K562 (cell line): ENCODE measurements around the gene CNIH3. TPM values are rescaled to one million over a fixed set of nuclear protein-coding genes. Genes with fewer than 3 reads are reported as not detected.

ENCODE experiments used
- ATAC-seq: fragments of 200-7000 bp; cut with Tn5 transposase; 3 replicates; pipeline ENCODE4 v1.9.1; 2020; ENCODE audit warnings: moderate library complexity
- BruUV-seq: library from RNA; stranded (reverse); fragments of 400-500 nt; replicated peaks from 2 replicates; lab custom pipeline; 2021; lab: Mats Ljungman, UMichigan
- CTCF ChIA-PET: fragments of 300-600 bp; formaldehyde crosslinking; extraction: SDS; loops from one replicate; lab custom pipeline; 2021; ENCODE audit warnings: low intra/inter-chr PET ratio; lab: Yijun Ruan, JAX
- POLR2A ChIA-PET: fragments of 300-600, 350-650 bp; sonication (Branson Sonifier 250); formaldehyde crosslinking; extraction: SDS; loops from one replicate; lab custom pipeline; 2021; ENCODE audit warnings: antibody characterized with exemption, inconsistent platforms; lab: Yijun Ruan, JAX
- DNase-seq, 4 experiments: peaks; one replicate each; pipeline versions ENCODE4 v3.0.0 to v3.0.0-alpha.2; 2011 to 2018; ENCODE audit warnings: low spot score in 3 of 4, mixed read lengths in 3 of 4; ENCODE audit errors: extremely low read depth in 1 of 4
- FAIRE-seq: peaks from 2 replicates; lab custom pipeline; 2011; peaks lifted over from hg19 to GRCh38; lab: Jason Lieb, UNC
- H2AFZ ChIP-seq: 2 replicates; pipeline ENCODE4 v1.6.0; 2011; ENCODE audit warnings: low read depth, low read length, control low read depth, inconsistent platforms
- H3K27ac ChIP-seq: fragments of 200-600 bp; 3 replicates; pipeline ENCODE4 v1.8.0; 2011; ENCODE audit warnings: low read depth, mild to moderate bottlenecking, control low read depth, inconsistent platforms, low read length, moderate library complexity, mixed read lengths; ENCODE audit errors: extremely low read depth
- H3K27me3 ChIP-seq, 2 experiments: fragments of 300-600 bp in 1 of 2; 2 replicates in 1 of 2; 3 replicates in 1 of 2; pipeline versions ENCODE4 v1.6.0 to v1.8.0; 2011; ENCODE audit warnings: inconsistent platforms in 2 of 2, low read length in 2 of 2, mild to moderate bottlenecking in 1 of 2, mixed read lengths in 1 of 2, moderate library complexity in 1 of 2; ENCODE audit not compliant: control insufficient read depth in 2 of 2, insufficient read depth in 2 of 2
- H3K36me3 ChIP-seq: fragments of 300-600 bp; 3 replicates; pipeline ENCODE4 v1.8.0; 2011; ENCODE audit warnings: mild to moderate bottlenecking, low read length, inconsistent platforms; ENCODE audit not compliant: control insufficient read depth, insufficient read depth
- H3K4me1 ChIP-seq, 2 experiments: fragments of 200-600 bp in 1 of 2; replicated peaks in 1 of 2; 2 replicates in 1 of 2; 3 replicates in 1 of 2; pipeline versions ENCODE4 v1.5.1 to v1.8.0; 2011; ENCODE audit warnings: inconsistent platforms in 2 of 2, low read length in 2 of 2, mild to moderate bottlenecking in 1 of 2, mixed read lengths in 1 of 2, moderate library complexity in 1 of 2; ENCODE audit not compliant: control insufficient read depth in 2 of 2, insufficient read depth in 2 of 2
- H3K4me2 ChIP-seq: 2 replicates; pipeline ENCODE4 v1.6.1; 2011; ENCODE audit warnings: low read length, control low read depth, inconsistent platforms, mixed read lengths; ENCODE audit not compliant: insufficient read depth
- H3K4me3 ChIP-seq: fragments of 200-600 bp; sonication (generic), shearing (Covaris generic); 2 replicates; pipeline ENCODE4 v1.5.1; 2016; ENCODE audit warnings: control low read depth, inconsistent platforms
- H3K79me2 ChIP-seq: fragments of 200-600 bp; 3 replicates; pipeline ENCODE4 v1.8.0; 2011; ENCODE audit warnings: low read length, inconsistent platforms; ENCODE audit not compliant: control insufficient read depth, insufficient read depth
- H3K9ac ChIP-seq, 2 experiments: 2 replicates each; pipeline versions ENCODE4 v1.6.0 to v1.6.1; 2011; ENCODE audit warnings: low read depth in 2 of 2, low read length in 2 of 2, control low read depth in 1 of 2, inconsistent platforms in 1 of 2, mild to moderate bottlenecking in 1 of 2, mixed read lengths in 1 of 2; ENCODE audit not compliant: insufficient read depth in 1 of 2
- H3K9me1 ChIP-seq: one replicate; pipeline ENCODE4 v1.6.0; 2011; ENCODE audit warnings: inconsistent platforms, mild to moderate bottlenecking, low read length, moderate library complexity; ENCODE audit not compliant: control insufficient read depth, insufficient read depth
- H3K9me3 ChIP-seq: replicated peaks from 2 replicates; pipeline ENCODE4 v1.5.1; 2011; ENCODE audit warnings: low read depth, low read length, inconsistent platforms; ENCODE audit not compliant: control insufficient read depth, insufficient read depth
- H4K20me1 ChIP-seq: replicated peaks from 2 replicates; pipeline ENCODE4 v1.6.1; 2011; ENCODE audit warnings: low read length, inconsistent platforms, mixed read lengths; ENCODE audit not compliant: control insufficient read depth, insufficient read depth
- E2F5 ChIP-seq: sonication (generic); formaldehyde crosslinking; IDR thresholded peaks from 2 replicates; pipeline ENCODE4 v1.8.0; 2022; ENCODE audit warnings: mild to moderate bottlenecking, missing genetic modification reagents
- FOXK2 ChIP-seq, 2 experiments: fragments of 450-650 bp; IDR thresholded peaks in 1 of 2; conservative IDR thresholded peaks in 1 of 2; 2 replicates each; pipeline ENCODE4 v1.6.1; 2016; ENCODE audit warnings: low read depth in 2 of 2, mild to moderate bottlenecking in 1 of 2
- PHB ChIP-seq: fragments of 250-450 bp; sonication (Bioruptor Pico); IDR thresholded peaks from 2 replicates; pipeline ENCODE4 v1.5.0; 2021
- SRF ChIP-seq, 2 experiments: fragments of 250-450, 450-650 bp in 1 of 2; sonication (Bioruptor Pico) in 1 of 2; sonication (generic) in 1 of 2; formaldehyde crosslinking; IDR thresholded peaks; 2 replicates each; pipeline versions ENCODE4 v1.5.0 to v1.5.1; 2020 to 2022; ENCODE audit warnings: mild to moderate bottlenecking in 1 of 2, missing genetic modification reagents in 1 of 2
- TCF7L2 ChIP-seq: fragments of 150-350 bp; IDR thresholded peaks from 2 replicates; pipeline ENCODE4 v1.6.1; 2016; ENCODE audit warnings: low read depth, mild to moderate bottlenecking, low read length, moderate library complexity
- XRCC4 ChIP-seq: IDR thresholded peaks from one replicate; pipeline ENCODE4 v1.6.1; 2011; ENCODE audit not compliant: insufficient read depth, insufficient read length; ENCODE audit errors: extremely low read depth
- WGBS: fragments of 100-300 bp; shearing (Covaris generic); methylation state at CpG from one replicate; pipeline ENCODE4 v1.1.6; 2016; ENCODE audit warnings: low coverage, mixed read lengths; ENCODE audit not compliant: insufficient coverage; ENCODE audit errors: missing lambda C conversion rate; 5-methylcytosine and 5-hydroxymethylcytosine counted together
- in situ Hi-C: fragments of 300-500 bp; cut with MboI; formaldehyde crosslinking; loops from 4 replicates; pipeline ENCODE4 v1.15.0; 2018; ENCODE audit warnings: inconsistent platforms, mixed read lengths
- intact Hi-C: fragments of 100-400 bp; cut with micrococcal nuclease; formaldehyde crosslinking; loops from 2 replicates; pipeline ENCODE4 v1.14.2; 2022
- polyA plus RNA-seq, 8 experiments: library from polyadenylated mRNA; depleted of rRNA in 4 of 8; stranded (reverse) in 5 of 8; unstranded in 3 of 8; fragments of >200 nt; fragmentation: Nextera tagmentation in 2 of 8; fragmentation: Illumina TruSeq in 1 of 8; extraction: Ambion mirVana in 2 of 8; extraction: Trizol in 1 of 8; gene quantifications; 2 replicates each; pipeline versions ENCODE4 v1.2.1 to v1.2.3, GENCODE V29; 2011 to 2014; ENCODE audit warnings: inconsistent platforms in 1 of 8, missing spikeins in 1 of 8
- total RNA-seq, 7 experiments: library from RNA; depleted of rRNA in 6 of 7; stranded (reverse); fragments of >200 nt in 6 of 7; fragmentation: Illumina TruSeq in 2 of 7; extraction: Trizol in 2 of 7; gene quantifications; 2 replicates each; pipeline versions ENCODE4 v1.2.1 to v1.2.3, GENCODE V29; 2011 to 2021; ENCODE audit warnings: low replicate concordance in 1 of 7

The CNIH3 gene
- total and polyA plus RNA-seq, 9 of the 15 experiments (the other 6 are each of a cell fraction or from before 2014, with no cell fraction given), result 0.14 to 1.8 (median 0.79) TPM

- WGBS, result 12% methylated on average over 45 of the region's 55 CpGs
- Histone ChIP-seq H3K27ac (no peak overlapping the region), H3K36me3 (no peaks in the 10 kb centered on the region), H3K4me2 (no peak overlapping the region), H3K27me3 (peaks cover 45 to 49% of the 10 kb centered on the region in 2 experiments; a peak in 4 of 5 replicates), H4K20me1 (no peaks in the 10 kb centered on the region; the same call in 1 of the 2 replicates), H3K9me3 (no peaks in the 10 kb centered on the region; the same call in none of the 2 replicates), H3K9ac (no peak overlapping the region), H2AFZ (no peak overlapping the region), H3K4me1 (peaks cover 0 to 15% of the 10 kb centered on the region in 2 experiments; a peak in 1 of 5 replicates), H3K4me3 (no peak overlapping the region), H3K9me1 (no peaks in the 10 kb centered on the region), H3K79me2 (no peaks in the 10 kb centered on the region)
- TF ChIP-seq SRF (CRISPR knock-in tag; IDR thresholded peaks at IDR 0.05) (no peak), PHB (CRISPR knock-in tag) (no peak), XRCC4 (no peak), E2F5 (CRISPR knock-in tag) (no peak), TCF7L2 (no peak), FOXK2 (conservative IDR thresholded peaks at IDR 0.05 in 1 of 2, IDR thresholded peaks at IDR 0.05 in 1 of 2; ENCODE audit: low read depth in 2 of 2) (no peak)
- ChIA-PET POLR2A (interaction anchor here (0.6 to 0.8 kb wide), 3 partner anchors 8 to 60 kb away, joined by 3 to 4 read pairs (median 3); no protein-coding TSS in a partner anchor), CTCF (interaction anchor here (0.6 kb wide), 1 partner anchor 95 kb away, joined by 3 read pairs; no protein-coding TSS in a partner anchor)
- in situ Hi-C loops, result no loop called here
- no peak for DNase-seq
- intact Hi-C loops, result no loop called here
- FAIRE-seq, result no peak
- BruUV-seq, result no TSS peak
- ATAC-seq, result no peak
Observed at GRCh38 chr1:224617410-224618355, 1.6 kb downstream of the CNIH3 start.
